ENCODE measurements around the gene MRFAP1L1.
"Not testable (repeated sequence)": the region's sequence is repeated elsewhere in the genome, so short reads cannot be mapped to it uniquely, and the experiment has no call there.

The MRFAP1L1 gene

GRCh38 chr4:6686104-6686787 lies 23.4 kb downstream of the MRFAP1L1 start:
- no peak for DNase-seq

GRCh38 chr4:6684656-6685055 lies 25.0 kb downstream of the MRFAP1L1 start:
- DNase-seq = no peak

GRCh38 chr4:6682862-6683590 lies 26.6 kb downstream of the MRFAP1L1 start:
- DNase-seq = no peak

GRCh38 chr4:6681191-6681590 lies 28.5 kb downstream of the MRFAP1L1 start:
- DNase-seq = no peak

GRCh38 chr4:6680372-6681034 lies 29.2 kb downstream of the MRFAP1L1 start:
- DNase-seq = no peak

- no peak for DNase-seq
Measured at GRCh38 chr4:6676722-6677558, 32.7 kb downstream of the MRFAP1L1 start.

- no peak for DNase-seq
Measured at GRCh38 chr4:6674500-6675149, 35.0 kb downstream of the MRFAP1L1 start.

- DNase-seq = peak; percentile 65 to 90
Measured at GRCh38 chr4:6673660-6674499, 35.8 kb downstream of the MRFAP1L1 start.

GRCh38 chr4:6673191-6673659 lies 36.4 kb downstream of the MRFAP1L1 start:
- DNase-seq = not testable (repeated sequence)

GRCh38 chr4:6672541-6673190 lies 37.0 kb downstream of the MRFAP1L1 start:
- not testable (repeated sequence) for DNase-seq

- no peak for DNase-seq
Measured at GRCh38 chr4:6672131-6672530, 37.5 kb downstream of the MRFAP1L1 start.

GRCh38 chr4:6671648-6672047 lies 38.0 kb downstream of the MRFAP1L1 start:
- DNase-seq = no peak

GRCh38 chr4:6668391-6668790 lies 41.3 kb downstream of the MRFAP1L1 start:
- no peak for DNase-seq

- DNase-seq = no peak
Measured at GRCh38 chr4:6665320-6665654, 44.4 kb downstream of the MRFAP1L1 start.

- DNase-seq = no peak
Measured at GRCh38 chr4:6663596-6664393, 45.9 kb downstream of the MRFAP1L1 start.

- DNase-seq = no peak
Measured at GRCh38 chr4:6662591-6662990, 47.1 kb downstream of the MRFAP1L1 start.

GRCh38 chr4:6660430-6660829 lies 49.2 kb downstream of the MRFAP1L1 start:
- DNase-seq = no peak

GRCh38 chr4:6659897-6660296 lies 49.8 kb downstream of the MRFAP1L1 start:
- no peak for DNase-seq

GRCh38 chr4:6658597-6659075 lies 51.0 kb downstream of the MRFAP1L1 start:
- no peak for DNase-seq

- DNase-seq = no peak
Measured at GRCh38 chr4:6658209-6658595, 51.5 kb downstream of the MRFAP1L1 start.

All from NCI-H446 (cell line).